Central memory CD8-positive, alpha-beta T cell (primary cell): ENCODE data around the gene FLVCR2.

Source experiments
- ATAC-seq: fragments of 150-1000 bp; cut with Tn5 transposase; replicated peaks from 2 replicates; pipeline ENCODE4 v1.10.0; 2022; ENCODE audit warnings: mild to moderate bottlenecking, moderate FRiP score, moderate number of reproducible peaks; ENCODE audit not compliant: poor library complexity, severe bottlenecking; ENCODE audit errors: extremely low read depth
- DNase-seq, 2 donors: peaks; one replicate each; pipeline ENCODE4 v3.0.0; 2021; ENCODE audit warnings: low spot score in 2 of 2
- H3K27ac Mint-ChIP-seq: one replicate; pipeline ENCODE4 v1.8.0; 2022; ENCODE audit warnings: low read depth, mild to moderate bottlenecking, moderate library complexity, mixed read lengths
- H3K27me3 Mint-ChIP-seq: one replicate; pipeline ENCODE4 v1.8.0; 2022; ENCODE audit warnings: mixed read lengths
- H3K36me3 Mint-ChIP-seq: one replicate; pipeline ENCODE4 v1.8.0; 2022; ENCODE audit warnings: mild to moderate bottlenecking, moderate library complexity, mixed read lengths; ENCODE audit not compliant: insufficient read depth
- H3K4me1 Mint-ChIP-seq: one replicate; pipeline ENCODE4 v1.8.0; 2022; ENCODE audit warnings: mixed read lengths
- H3K4me3 Mint-ChIP-seq: one replicate; pipeline ENCODE4 v1.8.0; 2022; ENCODE audit warnings: mild to moderate bottlenecking, moderate library complexity, mixed read lengths
- H3K9me3 Mint-ChIP-seq: one replicate; pipeline ENCODE4 v1.8.0; 2022; ENCODE audit warnings: mixed read lengths

The FLVCR2 gene

GRCh38 chr14:75578102-75578785 lies at the start of gene FLVCR2:
Gene FLVCR2, plus strand, starts transcription at chr14:75578620. Its CDS starts 353 bp downstream, at chr14:75578973.
- Mint-ChIP-seq H3K4me1 (peaks cover 19% of the 10 kb centered on the region), H3K36me3 (peaks cover 2% of the 10 kb centered on the region), H3K27ac (peak within 1 kb of the TSS; percentile 76), H3K27me3 (no peaks in the 10 kb centered on the region), H3K9me3 (no peaks in the 10 kb centered on the region), H3K4me3 (peak within 1 kb of the TSS; percentile 89)
- DNase-seq (peak in 1 of 2 donors; percentile 14), ATAC-seq (peak; percentile 58)

GRCh38 chr14:75531256-75531655 lies 47.2 kb upstream of the FLVCR2 start:
- no peaks in the 10 kb centered on the region for H3K27me3 Mint-ChIP-seq
- H3K27ac Mint-ChIP-seq, result peak overlapping the region; percentile 39
- H3K9me3 Mint-ChIP-seq, result no peaks in the 10 kb centered on the region
- peaks cover 82% of the 10 kb centered on the region for H3K4me1 Mint-ChIP-seq
- no peak for DNase-seq
- ATAC-seq, result no peak
- peaks cover 39% of the 10 kb centered on the region for H3K36me3 Mint-ChIP-seq
- peak overlapping the region; percentile 24 for H3K4me3 Mint-ChIP-seq

- Mint-ChIP-seq H3K27ac (peak overlapping the region; percentile 7), H3K36me3 (peaks cover 36% of the 10 kb centered on the region), H3K4me3 (no peak overlapping the region), H3K27me3 (no peaks in the 10 kb centered on the region), H3K4me1 (peaks cover 78% of the 10 kb centered on the region), H3K9me3 (no peaks in the 10 kb centered on the region)
- DNase-seq, result no peak
- no peak for ATAC-seq
Observed at GRCh38 chr14:75531660-75532317, 46.6 kb upstream of the FLVCR2 start.

- no peak overlapping the region for H3K4me3 Mint-ChIP-seq
- DNase-seq (no peak), ATAC-seq (no peak)
- H3K9me3 Mint-ChIP-seq, result no peaks in the 10 kb centered on the region
- peak overlapping the region; percentile 79 for H3K27ac Mint-ChIP-seq
- peaks cover 75% of the 10 kb centered on the region for H3K4me1 Mint-ChIP-seq
- H3K27me3 Mint-ChIP-seq, result no peaks in the 10 kb centered on the region
- H3K36me3 Mint-ChIP-seq, result peaks cover 27% of the 10 kb centered on the region
Observed at GRCh38 chr14:75533791-75534555, 44.4 kb upstream of the FLVCR2 start.

- Mint-ChIP-seq H3K4me1 (peaks cover 80% of the 10 kb centered on the region), H3K27ac (peak overlapping the region; percentile 67), H3K27me3 (no peaks in the 10 kb centered on the region), H3K9me3 (no peaks in the 10 kb centered on the region), H3K4me3 (peak overlapping the region; percentile 7), H3K36me3 (peaks cover 23% of the 10 kb centered on the region)
- no peak for ATAC-seq
- no peak for DNase-seq
Observed at GRCh38 chr14:75535164-75535898, 43.1 kb upstream of the FLVCR2 start.

GRCh38 chr14:75537071-75537470 lies 41.3 kb upstream of the FLVCR2 start:
- ATAC-seq (no peak), DNase-seq (no peak)
- no peaks in the 10 kb centered on the region for H3K9me3 Mint-ChIP-seq
- H3K27ac Mint-ChIP-seq, result peak overlapping the region; percentile 59
- peaks cover 85% of the 10 kb centered on the region for H3K4me1 Mint-ChIP-seq
- H3K36me3 Mint-ChIP-seq, result peaks cover 16% of the 10 kb centered on the region
- no peak overlapping the region for H3K4me3 Mint-ChIP-seq
- no peaks in the 10 kb centered on the region for H3K27me3 Mint-ChIP-seq

GRCh38 chr14:75539162-75539560 lies 39.3 kb upstream of the FLVCR2 start:
- no peaks in the 10 kb centered on the region for H3K9me3 Mint-ChIP-seq
- peak overlapping the region; percentile 59 for H3K4me3 Mint-ChIP-seq
- H3K36me3 Mint-ChIP-seq, result peaks cover 21% of the 10 kb centered on the region
- H3K4me1 Mint-ChIP-seq, result peaks cover 85% of the 10 kb centered on the region
- ATAC-seq (no peak), DNase-seq (no peak)
- H3K27ac Mint-ChIP-seq, result peak overlapping the region; percentile 95
- no peaks in the 10 kb centered on the region for H3K27me3 Mint-ChIP-seq

- Mint-ChIP-seq H3K4me3 (peak overlapping the region; percentile 59), H3K27me3 (no peaks in the 10 kb centered on the region)
- DNase-seq, result no peak
Observed at GRCh38 chr14:75539561-75540478, 38.6 kb upstream of the FLVCR2 start.

GRCh38 chr14:75540479-75540851 lies 38.0 kb upstream of the FLVCR2 start:
- Mint-ChIP-seq H3K36me3 (peaks cover 19% of the 10 kb centered on the region), H3K4me1 (peaks cover 76% of the 10 kb centered on the region), H3K9me3 (no peaks in the 10 kb centered on the region), H3K27ac (peak overlapping the region; percentile 95), H3K27me3 (no peaks in the 10 kb centered on the region), H3K4me3 (peak overlapping the region; percentile 4)
- DNase-seq (no peak), ATAC-seq (no peak)

More at GRCh38 chr14:75539561-75540478, 38.6 kb upstream of the FLVCR2 start:
- peaks cover 20% of the 10 kb centered on the region for H3K36me3 Mint-ChIP-seq
- peak overlapping the region; percentile 95 for H3K27ac Mint-ChIP-seq
- ATAC-seq, result peak; percentile 22
- no peaks in the 10 kb centered on the region for H3K9me3 Mint-ChIP-seq
- H3K4me1 Mint-ChIP-seq, result peaks cover 82% of the 10 kb centered on the region

GRCh38 chr14:75542588-75543091 lies 35.8 kb upstream of the FLVCR2 start:
- peak; percentile 43 to 62 for DNase-seq
- H3K27me3 Mint-ChIP-seq, result no peaks in the 10 kb centered on the region
- H3K36me3 Mint-ChIP-seq, result peaks cover 25% of the 10 kb centered on the region
- no peaks in the 10 kb centered on the region for H3K9me3 Mint-ChIP-seq
- H3K27ac Mint-ChIP-seq, result peak overlapping the region; percentile 95
- peak overlapping the region; percentile 76 for H3K4me3 Mint-ChIP-seq
- peaks cover 76% of the 10 kb centered on the region for H3K4me1 Mint-ChIP-seq
- peak; percentile 77 for ATAC-seq

GRCh38 chr14:75543253-75543652 lies 35.2 kb upstream of the FLVCR2 start:
- ATAC-seq (peak; percentile 9), DNase-seq (no peak)
- H3K36me3 Mint-ChIP-seq, result peaks cover 26% of the 10 kb centered on the region
- peaks cover 77% of the 10 kb centered on the region for H3K4me1 Mint-ChIP-seq
- no peaks in the 10 kb centered on the region for H3K9me3 Mint-ChIP-seq
- no peaks in the 10 kb centered on the region for H3K27me3 Mint-ChIP-seq
- H3K4me3 Mint-ChIP-seq, result peak overlapping the region; percentile 76
- H3K27ac Mint-ChIP-seq, result peak overlapping the region; percentile 95
